Subcutaneous abdominal adipose tissue (tissue), 5 donors: ENCODE measurements around the gene ZNF239.
"Not testable (repeated sequence)": the region's sequence is repeated elsewhere in the genome, so short reads cannot be mapped to it uniquely, and the experiment has no call there.

Experiments used
- H3K27ac ChIP-seq: one replicate; pipeline ENCODE4 v1.7.0; 2013; ENCODE audit warnings: low read depth, mild to moderate bottlenecking, inconsistent platforms, low read length, moderate library complexity
- H3K27me3 ChIP-seq, 5 donors: one replicate each; pipeline ENCODE4 v1.7.0; 2013; ENCODE audit warnings: low read length in 5 of 5, inconsistent platforms in 1 of 5; ENCODE audit not compliant: control insufficient read depth in 5 of 5, insufficient read depth in 4 of 5
- H3K36me3 ChIP-seq, 5 donors: one replicate each; pipeline ENCODE4 v1.7.0; 2013; ENCODE audit warnings: low read length in 5 of 5; ENCODE audit not compliant: control insufficient read depth in 5 of 5, insufficient read depth in 5 of 5
- H3K4me1 ChIP-seq, 5 donors: one replicate each; pipeline ENCODE4 v1.7.0; 2013; ENCODE audit warnings: low read length in 5 of 5, mild to moderate bottlenecking in 3 of 5, moderate library complexity in 1 of 5; ENCODE audit not compliant: control insufficient read depth in 5 of 5, insufficient read depth in 5 of 5
- H3K4me3 ChIP-seq, 5 donors: one replicate each; pipeline ENCODE4 v1.7.0; 2013; ENCODE audit warnings: low read length in 5 of 5, low read depth in 1 of 5
- H3K9ac ChIP-seq, 5 donors: one replicate each; pipeline ENCODE4 v1.7.0; 2013; ENCODE audit warnings: low read length in 5 of 5, mild to moderate bottlenecking in 4 of 5, moderate library complexity in 3 of 5
- H3K9me3 ChIP-seq, 5 donors: one replicate each; pipeline ENCODE4 v1.7.0; 2013; ENCODE audit warnings: low read length in 5 of 5; ENCODE audit not compliant: control insufficient read depth in 5 of 5
- donor health status: healthy.
- donor health status: healthy.
- donor health status: healthy.
- donor health status: healthy.
- donor health status: healthy.

Gene ZNF239

GRCh38 chr10:43601576-43601975 lies 27.2 kb upstream of the ZNF239 start:
- not testable (repeated sequence) for H3K36me3 ChIP-seq, H3K9ac ChIP-seq, H3K4me1 ChIP-seq, H3K27ac ChIP-seq, H3K4me3 ChIP-seq, H3K27me3 ChIP-seq, H3K9me3 ChIP-seq

GRCh38 chr10:43599333-43599732 lies 24.9 kb upstream of the ZNF239 start:
- H3K27me3 ChIP-seq: no peaks in the 10 kb centered on the region
- H3K4me1 ChIP-seq: peaks cover 1 to 22% (median 12%) of the 10 kb centered on the region in 5 donors
- H3K9ac ChIP-seq: no peak overlapping the region
- H3K9me3 ChIP-seq: no peaks in the 10 kb centered on the region
- H3K4me3 ChIP-seq: no peak overlapping the region
- H3K27ac ChIP-seq: no peak overlapping the region
- no peaks in the 10 kb centered on the region for H3K36me3 ChIP-seq

- Histone ChIP-seq H3K9ac (no peak overlapping the region), H3K4me1 (peaks cover 1 to 22% (median 12%) of the 10 kb centered on the region in 5 donors), H3K27ac (no peak overlapping the region), H3K9me3 (no peaks in the 10 kb centered on the region), H3K27me3 (no peaks in the 10 kb centered on the region), H3K36me3 (no peaks in the 10 kb centered on the region), H3K4me3 (no peak overlapping the region)
These were observed 24.0 kb upstream of the ZNF239 start for GRCh38 chr10:43598446-43598845.

- Histone ChIP-seq H3K9me3 (peaks cover 0 to 5% (median 2%) of the 10 kb centered on the region in 5 donors), H3K27ac (no peak overlapping the region), H3K4me1 (peaks cover 1 to 22% (median 12%) of the 10 kb centered on the region in 5 donors), H3K36me3 (no peaks in the 10 kb centered on the region), H3K27me3 (no peaks in the 10 kb centered on the region), H3K4me3 (no peak overlapping the region), H3K9ac (no peak overlapping the region)
These were observed 22.1 kb upstream of the ZNF239 start for GRCh38 chr10:43596546-43596945.

GRCh38 chr10:43595739-43596298 lies 21.4 kb upstream of the ZNF239 start:
- H3K36me3 ChIP-seq: no peaks in the 10 kb centered on the region

GRCh38 chr10:43594944-43595589 lies 20.7 kb upstream of the ZNF239 start:
- H3K27ac ChIP-seq: no peak overlapping the region
- H3K4me3 ChIP-seq: peak overlapping the region; percentile 49 to 70 (median 59)
- H3K36me3 ChIP-seq: no peaks in the 10 kb centered on the region
- H3K4me1 ChIP-seq: peaks cover 1 to 22% (median 12%) of the 10 kb centered on the region in 5 donors
- peaks cover 0 to 8% (median 2%) of the 10 kb centered on the region in 5 donors for H3K9me3 ChIP-seq
- H3K9ac ChIP-seq: peak overlapping the region in 3 of 5 donors; percentile 6 to 60 (median 46)
- no peaks in the 10 kb centered on the region for H3K27me3 ChIP-seq

More at GRCh38 chr10:43595739-43596298, 21.4 kb upstream of the ZNF239 start:
- no peak overlapping the region for H3K27ac ChIP-seq
- H3K9me3 ChIP-seq: peaks cover 0 to 8% (median 2%) of the 10 kb centered on the region in 5 donors
- H3K9ac ChIP-seq: no peak overlapping the region
- H3K4me1 ChIP-seq: peaks cover 1 to 22% (median 12%) of the 10 kb centered on the region in 5 donors
- no peaks in the 10 kb centered on the region for H3K27me3 ChIP-seq
- peak overlapping the region in 3 of 5 donors; percentile 59 to 70 (median 63) for H3K4me3 ChIP-seq

- peaks cover 0 to 8% (median 2%) of the 10 kb centered on the region in 5 donors for H3K9me3 ChIP-seq
- no peak overlapping the region for H3K9ac ChIP-seq
- H3K4me3 ChIP-seq: no peak overlapping the region
- H3K4me1 ChIP-seq: peaks cover 1 to 20% (median 12%) of the 10 kb centered on the region in 5 donors
- no peak overlapping the region for H3K27ac ChIP-seq
- H3K27me3 ChIP-seq: no peaks in the 10 kb centered on the region
- no peaks in the 10 kb centered on the region for H3K36me3 ChIP-seq
These were observed 17.0 kb upstream of the ZNF239 start for GRCh38 chr10:43591303-43591904.

- not testable (repeated sequence) for H3K4me1 ChIP-seq, H3K9ac ChIP-seq, H3K36me3 ChIP-seq, H3K4me3 ChIP-seq, H3K9me3 ChIP-seq, H3K27me3 ChIP-seq, H3K27ac ChIP-seq
These were observed 12.3 kb upstream of the ZNF239 start for GRCh38 chr10:43586730-43587115.

- Histone ChIP-seq H3K9ac (no peak overlapping the region), H3K27ac (no peak overlapping the region), H3K27me3 (no peaks in the 10 kb centered on the region), H3K9me3 (no peaks in the 10 kb centered on the region), H3K36me3 (no peaks in the 10 kb centered on the region), H3K4me3 (no peak overlapping the region), H3K4me1 (no peaks in the 10 kb centered on the region)
These were observed 11.7 kb upstream of the ZNF239 start for GRCh38 chr10:43585981-43586729.

GRCh38 chr10:43585046-43585445 lies 10.6 kb upstream of the ZNF239 start:
- Histone ChIP-seq H3K9me3 (no peaks in the 10 kb centered on the region), H3K27me3 (no peaks in the 10 kb centered on the region), H3K27ac (no peak overlapping the region), H3K4me3 (no peak overlapping the region), H3K36me3 (no peaks in the 10 kb centered on the region), H3K4me1 (no peaks in the 10 kb centered on the region), H3K9ac (no peak overlapping the region)
